Neural cell (in vitro differentiated cells): ENCODE measurements around the gene HEPACAM. TPM values are rescaled to one million over a fixed set of nuclear protein-coding genes. Genes with fewer than 3 reads are reported as not detected.

ENCODE experiments used
- H2AFZ ChIP-seq: fragments of 200-600, 300-800 bp; sonication (generic), shearing (Covaris generic); 2 replicates; pipeline ENCODE4 v1.6.0; 2014; ENCODE audit warnings: low read depth, mild to moderate bottlenecking, antibody characterized with exemption, low read length, moderate library complexity
- H3F3A ChIP-seq: fragments of 200-600 bp; shearing (Covaris generic); 2 replicates; pipeline ENCODE4 v1.6.1; 2016; ENCODE audit warnings: mild to moderate bottlenecking, moderate library complexity, mixed read lengths, antibody characterized with exemption, low read length; ENCODE audit not compliant: insufficient read depth, poor library complexity, severe bottlenecking
- H3K27ac ChIP-seq: fragments of 200-600, 300-800 bp; sonication (generic), shearing (Covaris generic); 2 replicates; pipeline ENCODE4 v1.5.1; 2014; ENCODE audit warnings: mild to moderate bottlenecking, low read length, moderate library complexity
- H3K27me3 ChIP-seq: fragments of 300-800, 200-600 bp; sonication (generic), shearing (Covaris generic); 2 replicates; pipeline ENCODE4 v1.6.0; 2014; ENCODE audit warnings: mild to moderate bottlenecking, low read depth, low read length, moderate library complexity; ENCODE audit not compliant: insufficient read depth
- H3K36me3 ChIP-seq: fragments of 300-800, 200-600 bp; sonication (generic), shearing (Covaris generic); 2 replicates; pipeline ENCODE4 v1.5.1; 2014; ENCODE audit warnings: mild to moderate bottlenecking, antibody characterized with exemption, low read length, moderate library complexity; ENCODE audit not compliant: insufficient read depth
- H3K4me2 ChIP-seq: fragments of 300-800, 200-600 bp; sonication (generic), shearing (Covaris generic); 2 replicates; pipeline ENCODE4 v1.6.0; 2014; ENCODE audit warnings: mild to moderate bottlenecking, low read length
- H3K4me3 ChIP-seq: fragments of 300-800, 200-600 bp; sonication (generic), shearing (Covaris generic); 2 replicates; pipeline ENCODE4 v1.5.1; 2014; ENCODE audit warnings: mild to moderate bottlenecking, low read length, moderate library complexity
- H3K79me2 ChIP-seq: fragments of 200-600 bp; shearing (Covaris generic); replicated peaks from 2 replicates; pipeline ENCODE4 v1.6.0; 2014; ENCODE audit warnings: mild to moderate bottlenecking, low read length, moderate library complexity; ENCODE audit not compliant: insufficient read depth
- H3K9ac ChIP-seq: fragments of 300-800, 200-600 bp; sonication (generic), shearing (Covaris generic); 2 replicates; pipeline ENCODE4 v1.6.1; 2016; ENCODE audit warnings: mild to moderate bottlenecking, low read length, mixed read lengths
- H3K9me2 ChIP-seq: fragments of 200-600 bp; shearing (Covaris generic); 2 replicates; pipeline ENCODE4 v1.6.1; 2016; ENCODE audit warnings: mild to moderate bottlenecking, low read length, mixed read lengths; ENCODE audit not compliant: insufficient read depth
- H3K9me3 ChIP-seq: fragments of 200-600, 300-800 bp; sonication (generic), shearing (Covaris generic); 2 replicates; pipeline ENCODE4 v1.6.1; 2016; ENCODE audit warnings: mild to moderate bottlenecking, mixed run types, low read length, moderate library complexity, mixed read lengths
- H4K20me1 ChIP-seq: fragments of 200-600 bp; shearing (Covaris generic); 2 replicates; pipeline ENCODE4 v1.6.1; 2016; ENCODE audit warnings: mild to moderate bottlenecking, mixed run types; ENCODE audit not compliant: insufficient read depth
- EP300 ChIP-seq: fragments of 450-650 bp; conservative IDR thresholded peaks from 2 replicates; pipeline ENCODE4 v1.6.1; 2014; ENCODE audit warnings: antibody characterized with exemption, mild to moderate bottlenecking, moderate library complexity; ENCODE audit not compliant: poor library complexity, severe bottlenecking
- EZH2 ChIP-seq: fragments of 200-600, 300-800 bp; shearing (Covaris generic), sonication (generic); IDR thresholded peaks from 2 replicates; pipeline ENCODE4 v1.6.1; 2014; ENCODE audit warnings: antibody characterized with exemption, low read length, borderline replicate concordance, mild to moderate bottlenecking; ENCODE audit not compliant: insufficient read depth, poor library complexity, severe bottlenecking
- MXI1 ChIP-seq: fragments of 450-650 bp; conservative IDR thresholded peaks from 2 replicates; pipeline ENCODE4 v1.6.1; 2014; ENCODE audit warnings: antibody characterized with exemption, mild to moderate bottlenecking; ENCODE audit not compliant: poor library complexity, severe bottlenecking
- POLR2AphosphoS5 ChIP-seq: IDR thresholded peaks from 2 replicates; pipeline ENCODE4 v1.6.1; 2012
- RAD21 ChIP-seq: fragments of 450-650 bp; conservative IDR thresholded peaks from 2 replicates; pipeline ENCODE4 v1.6.1; 2014; ENCODE audit warnings: antibody characterized with exemption, mild to moderate bottlenecking, moderate library complexity
- SMC3 ChIP-seq: fragments of 450-650 bp; conservative IDR thresholded peaks from 2 replicates; pipeline ENCODE4 v1.6.1; 2014; ENCODE audit warnings: antibody characterized with exemption, mild to moderate bottlenecking, moderate library complexity; ENCODE audit not compliant: poor library complexity
- TAF1 ChIP-seq: IDR thresholded peaks from 2 replicates; pipeline ENCODE4 v1.6.1; 2012; ENCODE audit warnings: low read depth
- polyA plus RNA-seq: library from polyadenylated mRNA; depleted of rRNA; stranded (reverse); fragments of >200 nt; gene quantifications from 2 replicates; pipeline ENCODE4 v1.2.3, GENCODE V29; 2014
- TF ChIP-seq, protein P1 (sequence below): fragments of 450-650 bp; IDR thresholded peaks from 2 replicates; pipeline ENCODE4 v1.5.1; 2014; ENCODE audit warnings: antibody characterized with exemption, mild to moderate bottlenecking, moderate library complexity; ENCODE audit not compliant: poor library complexity, severe bottlenecking
- TF ChIP-seq, protein P2 (sequence below): IDR thresholded peaks from 2 replicates; pipeline ENCODE4 v1.6.1; 2012; ENCODE audit warnings: borderline replicate concordance

The HEPACAM gene
- polyA plus RNA-seq, 1 donor from 2014 or later, result not detected

DNA sequence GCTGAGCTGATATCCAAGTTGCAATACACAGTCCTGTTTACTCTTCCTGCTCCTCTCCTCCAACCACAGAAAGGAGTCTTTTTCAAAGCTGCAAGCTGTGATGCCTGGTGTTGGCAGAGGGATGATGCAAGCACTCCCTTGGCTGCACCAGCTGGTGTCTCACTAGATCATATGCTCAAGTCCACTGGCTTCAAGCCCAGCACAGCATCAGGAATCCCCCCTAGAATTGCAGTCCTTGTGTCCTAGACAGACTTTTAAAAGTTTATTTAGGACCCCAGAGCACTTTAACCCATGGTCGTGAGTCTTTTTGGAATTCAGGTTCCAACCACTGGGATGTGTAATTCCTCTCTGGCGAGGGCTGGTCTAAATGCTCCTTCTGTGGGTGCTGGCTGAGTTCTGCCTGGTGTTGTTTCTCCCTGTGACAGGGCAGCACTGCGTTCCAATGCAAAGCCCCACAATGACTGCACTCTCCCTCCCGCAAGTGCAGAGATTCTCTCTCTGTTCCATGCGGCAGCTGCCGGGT is 18.7 kb downstream of the HEPACAM start:
- Histone ChIP-seq H3K9me2 (no peaks in the 10 kb centered on the region), H3K4me3 (no peak overlapping the region), H3K36me3 (no peaks in the 10 kb centered on the region), H3F3A (no peaks in the 10 kb centered on the region), H4K20me1 (no peaks in the 10 kb centered on the region), H3K9me3 (no peaks in the 10 kb centered on the region), H3K27ac (no peak overlapping the region), H3K4me2 (no peak overlapping the region), H3K27me3 (peaks cover 18% of the 10 kb centered on the region), H2AFZ (no peak overlapping the region), H3K9ac (no peak overlapping the region), H3K79me2 (no peaks in the 10 kb centered on the region)
- TF ChIP-seq SMC3 (no peak), TAF1 (no peak), EZH2 (no peak), MXI1 (no peak), EP300 (no peak)
- TF ChIP-seq, protein P1, sequence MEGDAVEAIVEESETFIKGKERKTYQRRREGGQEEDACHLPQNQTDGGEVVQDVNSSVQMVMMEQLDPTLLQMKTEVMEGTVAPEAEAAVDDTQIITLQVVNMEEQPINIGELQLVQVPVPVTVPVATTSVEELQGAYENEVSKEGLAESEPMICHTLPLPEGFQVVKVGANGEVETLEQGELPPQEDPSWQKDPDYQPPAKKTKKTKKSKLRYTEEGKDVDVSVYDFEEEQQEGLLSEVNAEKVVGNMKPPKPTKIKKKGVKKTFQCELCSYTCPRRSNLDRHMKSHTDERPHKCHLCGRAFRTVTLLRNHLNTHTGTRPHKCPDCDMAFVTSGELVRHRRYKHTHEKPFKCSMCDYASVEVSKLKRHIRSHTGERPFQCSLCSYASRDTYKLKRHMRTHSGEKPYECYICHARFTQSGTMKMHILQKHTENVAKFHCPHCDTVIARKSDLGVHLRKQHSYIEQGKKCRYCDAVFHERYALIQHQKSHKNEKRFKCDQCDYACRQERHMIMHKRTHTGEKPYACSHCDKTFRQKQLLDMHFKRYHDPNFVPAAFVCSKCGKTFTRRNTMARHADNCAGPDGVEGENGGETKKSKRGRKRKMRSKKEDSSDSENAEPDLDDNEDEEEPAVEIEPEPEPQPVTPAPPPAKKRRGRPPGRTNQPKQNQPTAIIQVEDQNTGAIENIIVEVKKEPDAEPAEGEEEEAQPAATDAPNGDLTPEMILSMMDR, result no peak

DNA sequence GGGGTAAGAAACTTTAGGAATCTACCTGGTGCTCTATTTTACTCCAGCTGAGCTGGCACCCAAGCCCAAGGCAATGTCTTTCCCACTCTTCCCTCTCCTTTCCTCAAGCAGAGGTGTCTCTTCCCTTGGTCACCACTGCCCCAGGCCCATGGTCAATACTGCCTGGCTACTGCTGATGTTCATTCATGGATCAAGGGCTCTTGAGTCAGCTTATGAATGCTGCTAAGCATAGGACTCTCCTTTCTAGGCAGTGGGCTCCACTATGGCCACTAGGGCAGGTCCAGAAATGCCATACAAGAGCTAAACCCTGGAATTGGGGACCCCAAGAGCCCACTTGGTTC is 19.5 kb downstream of the HEPACAM start:
- Histone ChIP-seq H2AFZ (no peak overlapping the region), H3K27ac (no peak overlapping the region), H3K79me2 (no peaks in the 10 kb centered on the region), H3K36me3 (no peaks in the 10 kb centered on the region), H3K9me2 (no peaks in the 10 kb centered on the region), H3K4me2 (no peak overlapping the region), H4K20me1 (no peaks in the 10 kb centered on the region), H3K9ac (no peak overlapping the region), H3K27me3 (peaks cover 11% of the 10 kb centered on the region), H3F3A (no peaks in the 10 kb centered on the region), H3K4me3 (no peak overlapping the region), H3K9me3 (no peaks in the 10 kb centered on the region)
- TF ChIP-seq, protein P1, result no peak
- TF ChIP-seq POLR2AphosphoS5 (no peak), SMC3 (no peak), MXI1 (no peak), EP300 (no peak), EZH2 (no peak), RAD21 (no peak), TAF1 (no peak)
- TF ChIP-seq, protein P2, sequence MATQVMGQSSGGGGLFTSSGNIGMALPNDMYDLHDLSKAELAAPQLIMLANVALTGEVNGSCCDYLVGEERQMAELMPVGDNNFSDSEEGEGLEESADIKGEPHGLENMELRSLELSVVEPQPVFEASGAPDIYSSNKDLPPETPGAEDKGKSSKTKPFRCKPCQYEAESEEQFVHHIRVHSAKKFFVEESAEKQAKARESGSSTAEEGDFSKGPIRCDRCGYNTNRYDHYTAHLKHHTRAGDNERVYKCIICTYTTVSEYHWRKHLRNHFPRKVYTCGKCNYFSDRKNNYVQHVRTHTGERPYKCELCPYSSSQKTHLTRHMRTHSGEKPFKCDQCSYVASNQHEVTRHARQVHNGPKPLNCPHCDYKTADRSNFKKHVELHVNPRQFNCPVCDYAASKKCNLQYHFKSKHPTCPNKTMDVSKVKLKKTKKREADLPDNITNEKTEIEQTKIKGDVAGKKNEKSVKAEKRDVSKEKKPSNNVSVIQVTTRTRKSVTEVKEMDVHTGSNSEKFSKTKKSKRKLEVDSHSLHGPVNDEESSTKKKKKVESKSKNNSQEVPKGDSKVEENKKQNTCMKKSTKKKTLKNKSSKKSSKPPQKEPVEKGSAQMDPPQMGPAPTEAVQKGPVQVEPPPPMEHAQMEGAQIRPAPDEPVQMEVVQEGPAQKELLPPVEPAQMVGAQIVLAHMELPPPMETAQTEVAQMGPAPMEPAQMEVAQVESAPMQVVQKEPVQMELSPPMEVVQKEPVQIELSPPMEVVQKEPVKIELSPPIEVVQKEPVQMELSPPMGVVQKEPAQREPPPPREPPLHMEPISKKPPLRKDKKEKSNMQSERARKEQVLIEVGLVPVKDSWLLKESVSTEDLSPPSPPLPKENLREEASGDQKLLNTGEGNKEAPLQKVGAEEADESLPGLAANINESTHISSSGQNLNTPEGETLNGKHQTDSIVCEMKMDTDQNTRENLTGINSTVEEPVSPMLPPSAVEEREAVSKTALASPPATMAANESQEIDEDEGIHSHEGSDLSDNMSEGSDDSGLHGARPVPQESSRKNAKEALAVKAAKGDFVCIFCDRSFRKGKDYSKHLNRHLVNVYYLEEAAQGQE, result no peak
